HG02852 (cell line): ENCODE data around the gene OGFR.
"Not testable (repeated sequence)": the region's sequence is repeated elsewhere in the genome, so short reads cannot be mapped to it uniquely, and the experiment has no call there.

Experiments used
- ATAC-seq: cut with Tn5 transposase; IDR thresholded peaks from one replicate; pipeline ENCODE4 v1.9.1; 2021; ENCODE audit warnings: mild to moderate bottlenecking, moderate library complexity; ENCODE audit not compliant: unreplicated experiment

The OGFR gene

GRCh38 chr20:62836967-62837490 lies 32.4 kb downstream of the OGFR start:
- ATAC-seq = no peak

- no peak for ATAC-seq
Measured at GRCh38 chr20:62837790-62838127, 33.1 kb downstream of the OGFR start.

GRCh38 chr20:62838128-62838891 lies 33.7 kb downstream of the OGFR start:
- ATAC-seq = no peak

- no peak for ATAC-seq
Measured at GRCh38 chr20:62839261-62839660, 34.6 kb downstream of the OGFR start.

- no peak for ATAC-seq
Measured at GRCh38 chr20:62839816-62840215, 35.2 kb downstream of the OGFR start.

GRCh38 chr20:62840244-62841197 lies 35.9 kb downstream of the OGFR start:
- no peak for ATAC-seq

- ATAC-seq = no peak
Measured at GRCh38 chr20:62841705-62842212, 37.1 kb downstream of the OGFR start.

- ATAC-seq = no peak
Measured at GRCh38 chr20:62843656-62844055, 39.0 kb downstream of the OGFR start.

- no peak for ATAC-seq
Measured at GRCh38 chr20:62844182-62844581, 39.5 kb downstream of the OGFR start.

- ATAC-seq = no peak
Measured at GRCh38 chr20:62845416-62846160, 41.0 kb downstream of the OGFR start.

- ATAC-seq = no peak
Measured at GRCh38 chr20:62846166-62846890, 41.7 kb downstream of the OGFR start.

GRCh38 chr20:62848917-62849316 lies 44.3 kb downstream of the OGFR start:
- ATAC-seq = not testable (repeated sequence)

GRCh38 chr20:62849431-62849830 lies 44.8 kb downstream of the OGFR start:
- ATAC-seq = no peak

- no peak for ATAC-seq
Measured at GRCh38 chr20:62850333-62850974, 45.8 kb downstream of the OGFR start.

GRCh38 chr20:62852196-62852595 lies 47.6 kb downstream of the OGFR start:
- ATAC-seq = no peak

- ATAC-seq = no peak
Measured at GRCh38 chr20:62852841-62853240, 48.2 kb downstream of the OGFR start.

GRCh38 chr20:62853304-62853703 lies 48.7 kb downstream of the OGFR start:
- not testable (repeated sequence) for ATAC-seq

- no peak for ATAC-seq
Measured at GRCh38 chr20:62854121-62854520, 49.5 kb downstream of the OGFR start.

GRCh38 chr20:62855120-62855519 lies 50.5 kb downstream of the OGFR start:
- ATAC-seq = no peak
